Tibial artery (tissue), 4 donors: ENCODE results near the gene PLTP.

Experiments
- DNase-seq, 2 donors: peaks; one replicate each; pipeline ENCODE4 v3.0.0-alpha.2; 2019
- H3K27ac ChIP-seq, 2 donors: fragments of 200-600 bp; sonication (generic) in 1 of 2; 1 replicate in 1 of 2; 2 replicates in 1 of 2; pipeline ENCODE4 v1.5.1; 2018 to 2019; ENCODE audit warnings: mild to moderate bottlenecking in 1 of 2
- H3K27me3 ChIP-seq, 2 donors: fragments of 200-600 bp; sonication (generic) in 1 of 2; one replicate each; pipeline versions ENCODE4 v1.5.1 to v1.6.0; 2016 to 2019
- H3K36me3 ChIP-seq, 3 donors: fragments of 200-600 bp; sonication (generic) in 2 of 3; one replicate each; pipeline ENCODE4 v1.5.1; 2016 to 2019; ENCODE audit warnings: mild to moderate bottlenecking in 2 of 3
- H3K4me1 ChIP-seq, 4 donors: fragments of 200-600 bp; sonication (generic) in 2 of 4; 1 replicate in 3 of 4; 2 replicates in 1 of 4; pipeline ENCODE4 v1.5.1; 2016 to 2019
- H3K4me3 ChIP-seq, 2 donors: fragments of 200-600 bp; sonication (generic) in 1 of 2; 1 replicate in 1 of 2; 2 replicates in 1 of 2; pipeline ENCODE4 v1.5.1; 2018 to 2019; ENCODE audit warnings: mild to moderate bottlenecking in 2 of 2
- H3K9me3 ChIP-seq, 3 donors: fragments of 200-600 bp; sonication (generic) in 1 of 3; one replicate each; pipeline ENCODE4 v1.5.1; 2016 to 2019
- CTCF ChIP-seq, 2 experiments: fragments of 200-600 bp in 1 of 2; fragments of 450-650 bp in 1 of 2; IDR thresholded peaks; one replicate each; pipeline ENCODE4 v1.5.1; 2017 to 2019; ENCODE audit warnings: antibody characterized with exemption in 2 of 2, mild to moderate bottlenecking in 1 of 2, moderate library complexity in 1 of 2
- intact Hi-C: fragments of 100-400 bp; cut with DNase I; formaldehyde crosslinking; loops from one replicate; pipeline ENCODE4 v1.15.0; 2023; ENCODE audit warnings: low total_unique reads

PLTP gene

GRCh38 chr20:45946149-45946970 is 34.4 kb upstream of the PLTP start:
- Histone ChIP-seq H3K36me3 (peaks cover 81 to 100% (median 90%) of the 10 kb centered on the region in 3 donors), H3K4me3 (no peak overlapping the region), H3K4me1 (peaks cover 0 to 4% (median 0%) of the 10 kb centered on the region in 4 donors), H3K27me3 (no peaks in the 10 kb centered on the region), H3K9me3 (no peaks in the 10 kb centered on the region), H3K27ac (peak overlapping the region in 1 of 2 donors; percentile 48)
- TF ChIP-seq CTCF (IDR thresholded peaks at IDR 0.05), result no peak
- intact Hi-C loops, result no loop called here
- peak in 1 of 2 donors; percentile 91 for DNase-seq

GRCh38 chr20:45945678-45946148 is 33.8 kb upstream of the PLTP start:
- peak overlapping the region in 1 of 2 donors; percentile 48 for H3K27ac ChIP-seq

GRCh38 chr20:45944965-45945677 is 33.2 kb upstream of the PLTP start:
- no peak for DNase-seq
- H3K9me3 ChIP-seq, result no peaks in the 10 kb centered on the region
- H3K27me3 ChIP-seq, result no peaks in the 10 kb centered on the region
- intact Hi-C loops, result no loop called here
- H3K36me3 ChIP-seq, result peaks cover 89 to 100% (median 90%) of the 10 kb centered on the region in 3 donors
- no peak overlapping the region for H3K4me3 ChIP-seq
- no peak overlapping the region for H3K27ac ChIP-seq
- H3K4me1 ChIP-seq, result peaks cover 0 to 4% (median 0%) of the 10 kb centered on the region in 4 donors
- no peak for TF ChIP-seq CTCF (IDR thresholded peaks at IDR 0.05)

More at GRCh38 chr20:45945678-45946148, 33.8 kb upstream of the PLTP start:
- Histone ChIP-seq H3K27me3 (no peaks in the 10 kb centered on the region), H3K9me3 (no peaks in the 10 kb centered on the region), H3K4me3 (no peak overlapping the region), H3K36me3 (peaks cover 83 to 100% (median 90%) of the 10 kb centered on the region in 3 donors), H3K4me1 (peaks cover 0 to 4% (median 0%) of the 10 kb centered on the region in 4 donors)
- DNase-seq, result no peak
- intact Hi-C loops, result no loop called here
- TF ChIP-seq CTCF (IDR thresholded peaks at IDR 0.05), result no peak

- no peaks in the 10 kb centered on the region for H3K9me3 ChIP-seq
- DNase-seq, result no peak
- H3K27ac ChIP-seq, result no peak overlapping the region
- intact Hi-C loops, result no loop called here
- H3K4me1 ChIP-seq, result peaks cover 0 to 4% (median 0%) of the 10 kb centered on the region in 4 donors
- TF ChIP-seq CTCF (IDR thresholded peaks at IDR 0.05), result no peak
- no peaks in the 10 kb centered on the region for H3K27me3 ChIP-seq
- H3K4me3 ChIP-seq, result no peak overlapping the region
- peaks cover 90 to 100% (median 90%) of the 10 kb centered on the region in 3 donors for H3K36me3 ChIP-seq
Measured at GRCh38 chr20:45944151-45944964, 32.4 kb upstream of the PLTP start.

GRCh38 chr20:45943613-45944012 is 31.7 kb upstream of the PLTP start:
- Histone ChIP-seq H3K4me1 (peaks cover 0 to 4% (median 0%) of the 10 kb centered on the region in 4 donors), H3K9me3 (no peaks in the 10 kb centered on the region), H3K27me3 (no peaks in the 10 kb centered on the region), H3K36me3 (peaks cover 90 to 100% (median 96%) of the 10 kb centered on the region in 3 donors), H3K27ac (no peak overlapping the region), H3K4me3 (no peak overlapping the region)
- no peak for TF ChIP-seq CTCF (IDR thresholded peaks at IDR 0.05)
- intact Hi-C loops, result no loop called here
- DNase-seq, result no peak
